Vagina (tissue), 2 donors: ENCODE data around the gene HEATR3.

Source experiments
- CTCF ChIP-seq, 3 experiments: fragments of 450-650 bp in 2 of 3; fragments of 200-600 bp in 1 of 3; sonication (generic) in 1 of 3; IDR thresholded peaks; one replicate each; pipeline ENCODE4 v1.5.1; 2017 to 2019; ENCODE audit warnings: antibody characterized with exemption in 3 of 3, mild to moderate bottlenecking in 2 of 3, moderate library complexity in 2 of 3
- POLR2A ChIP-seq, 2 donors: fragments of 450-650 bp; IDR thresholded peaks; one replicate each; pipeline ENCODE4 v1.6.1; 2017; ENCODE audit warnings: antibody characterized with exemption in 2 of 2, mild to moderate bottlenecking in 2 of 2, moderate library complexity in 2 of 2
- POLR2AphosphoS5 ChIP-seq, 2 donors: sonication (generic); formaldehyde crosslinking; IDR thresholded peaks; one replicate each; pipeline ENCODE4 v1.9.0; 2017; ENCODE audit warnings: antibody characterized with exemption in 2 of 2, mild to moderate bottlenecking in 2 of 2, low read depth in 1 of 2; ENCODE audit not compliant: insufficient read depth in 1 of 2

- TF ChIP-seq CTCF (IDR thresholded peaks at IDR 0.05) (no peak), POLR2A (IDR thresholded peaks at IDR 0.05) (no peak), POLR2AphosphoS5 (IDR thresholded peaks at IDR 0.05; ENCODE audit: insufficient read depth in 1 of 2, low read depth in 1 of 2) (no peak)
Observed at GRCh38 chr16:50151756-50152155, 86.0 kb downstream of the HEATR3 start.
